Kidney epithelial cell (primary cell): ENCODE data around the gene CAMTA1. TPM values are rescaled to one million over a fixed set of nuclear protein-coding genes. Genes with fewer than 3 reads are reported as not detected.

Experiments used
- DNase-seq: peaks from one replicate; pipeline ENCODE4 v3.0.0-alpha.2; 2010; ENCODE audit warnings: low read depth
- H3K27me3 ChIP-seq: 2 replicates; pipeline ENCODE4 v1.6.0; 2011; ENCODE audit warnings: low read length; ENCODE audit not compliant: control insufficient read depth, insufficient read depth
- H3K36me3 ChIP-seq: 2 replicates; pipeline ENCODE4 v1.5.1; 2011; ENCODE audit warnings: low read length; ENCODE audit not compliant: control insufficient read depth, insufficient read depth
- H3K4me3 ChIP-seq: 2 replicates; pipeline ENCODE4 v1.5.1; 2011; ENCODE audit warnings: low read depth, mild to moderate bottlenecking, control low read depth, low read length
- total RNA-seq: library from RNA; depleted of rRNA; stranded (reverse); fragments of >200 nt; gene quantifications from 2 replicates; pipeline ENCODE4 v1.2.3, GENCODE V29; 2015
- TF ChIP-seq, protein P1 (sequence below): IDR thresholded peaks from 2 replicates; pipeline ENCODE4 v1.5.1; 2011; ENCODE audit warnings: mild to moderate bottlenecking, moderate library complexity, low read length, control low read depth, inconsistent platforms; ENCODE audit not compliant: insufficient read depth, poor library complexity, severe bottlenecking

Gene CAMTA1
- total RNA-seq, 1 donor from 2014 or later = 76.5 TPM

DNA sequence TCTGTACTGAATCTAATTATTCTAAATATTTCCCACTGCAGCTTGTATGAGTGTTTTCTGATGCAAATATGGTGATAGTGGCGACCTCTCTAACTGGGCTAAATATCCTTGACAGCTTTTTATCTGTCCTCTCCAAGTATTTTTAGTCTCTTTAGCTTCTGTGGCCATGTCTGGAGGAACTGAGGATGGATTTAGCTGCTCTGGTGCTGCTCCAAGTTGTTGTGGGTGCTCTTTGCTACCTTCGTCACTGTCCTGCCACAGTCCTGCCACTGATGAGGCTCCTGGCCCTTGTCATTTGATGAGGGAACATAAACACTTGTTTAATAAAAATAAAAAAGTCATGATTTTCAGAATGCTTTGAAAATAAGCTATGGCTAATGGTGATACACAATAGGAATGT, 15.9 kb downstream of the CAMTA1 start:
- Histone ChIP-seq H3K4me3 (no peak overlapping the region), H3K27me3 (no peaks in the 10 kb centered on the region), H3K36me3 (no peaks in the 10 kb centered on the region)
- TF ChIP-seq, protein P1, sequence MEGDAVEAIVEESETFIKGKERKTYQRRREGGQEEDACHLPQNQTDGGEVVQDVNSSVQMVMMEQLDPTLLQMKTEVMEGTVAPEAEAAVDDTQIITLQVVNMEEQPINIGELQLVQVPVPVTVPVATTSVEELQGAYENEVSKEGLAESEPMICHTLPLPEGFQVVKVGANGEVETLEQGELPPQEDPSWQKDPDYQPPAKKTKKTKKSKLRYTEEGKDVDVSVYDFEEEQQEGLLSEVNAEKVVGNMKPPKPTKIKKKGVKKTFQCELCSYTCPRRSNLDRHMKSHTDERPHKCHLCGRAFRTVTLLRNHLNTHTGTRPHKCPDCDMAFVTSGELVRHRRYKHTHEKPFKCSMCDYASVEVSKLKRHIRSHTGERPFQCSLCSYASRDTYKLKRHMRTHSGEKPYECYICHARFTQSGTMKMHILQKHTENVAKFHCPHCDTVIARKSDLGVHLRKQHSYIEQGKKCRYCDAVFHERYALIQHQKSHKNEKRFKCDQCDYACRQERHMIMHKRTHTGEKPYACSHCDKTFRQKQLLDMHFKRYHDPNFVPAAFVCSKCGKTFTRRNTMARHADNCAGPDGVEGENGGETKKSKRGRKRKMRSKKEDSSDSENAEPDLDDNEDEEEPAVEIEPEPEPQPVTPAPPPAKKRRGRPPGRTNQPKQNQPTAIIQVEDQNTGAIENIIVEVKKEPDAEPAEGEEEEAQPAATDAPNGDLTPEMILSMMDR = no peak
- DNase-seq = no peak

DNA sequence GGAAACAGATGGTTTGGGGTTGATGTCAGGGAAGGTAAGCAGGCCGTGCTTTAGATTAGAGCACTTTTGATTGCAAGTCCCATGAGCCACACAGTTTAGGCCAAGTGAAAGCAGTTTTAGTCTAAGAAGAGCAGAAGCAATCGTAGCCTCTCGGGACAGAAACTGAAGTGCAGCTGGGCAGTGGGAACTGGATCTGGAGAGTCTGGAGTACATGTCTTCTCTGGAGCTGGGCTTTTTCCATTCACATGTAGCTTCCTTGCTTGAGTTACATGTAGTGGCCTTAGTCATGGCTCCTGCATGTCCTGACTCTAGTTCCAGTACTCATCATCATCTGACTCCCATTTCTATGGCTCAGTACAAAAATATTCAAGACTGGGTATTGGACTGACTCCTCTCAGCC, 16.7 kb downstream of the CAMTA1 start:
- no peak overlapping the region for H3K4me3 ChIP-seq
- no peaks in the 10 kb centered on the region for H3K36me3 ChIP-seq
- no peak for DNase-seq
- TF ChIP-seq, protein P1 = no peak
- H3K27me3 ChIP-seq = no peaks in the 10 kb centered on the region

DNA sequence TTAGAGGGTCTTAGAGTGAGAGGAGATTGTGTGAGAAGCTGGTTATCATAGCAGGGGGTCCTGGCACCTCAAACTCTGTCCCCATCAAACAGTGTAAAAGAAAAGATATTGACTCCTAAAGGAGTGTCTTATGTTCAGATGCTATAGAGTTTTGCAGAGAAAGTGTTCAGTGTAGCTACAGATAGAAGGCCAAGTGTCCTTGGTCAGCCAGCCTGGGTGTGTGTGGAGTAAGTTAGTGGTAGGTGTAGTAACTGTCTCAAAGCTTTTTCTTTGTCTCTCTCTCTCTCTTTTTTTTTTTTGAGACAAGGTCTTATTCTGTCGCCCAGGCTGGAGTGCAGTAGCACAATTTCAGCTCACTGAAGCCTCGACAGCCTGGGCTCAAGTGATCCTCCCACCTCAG, 17.2 kb downstream of the CAMTA1 start:
- no peaks in the 10 kb centered on the region for H3K36me3 ChIP-seq
- H3K4me3 ChIP-seq = no peak overlapping the region
- H3K27me3 ChIP-seq = no peaks in the 10 kb centered on the region
- TF ChIP-seq, protein P1 = no peak
- DNase-seq = no peak

DNA sequence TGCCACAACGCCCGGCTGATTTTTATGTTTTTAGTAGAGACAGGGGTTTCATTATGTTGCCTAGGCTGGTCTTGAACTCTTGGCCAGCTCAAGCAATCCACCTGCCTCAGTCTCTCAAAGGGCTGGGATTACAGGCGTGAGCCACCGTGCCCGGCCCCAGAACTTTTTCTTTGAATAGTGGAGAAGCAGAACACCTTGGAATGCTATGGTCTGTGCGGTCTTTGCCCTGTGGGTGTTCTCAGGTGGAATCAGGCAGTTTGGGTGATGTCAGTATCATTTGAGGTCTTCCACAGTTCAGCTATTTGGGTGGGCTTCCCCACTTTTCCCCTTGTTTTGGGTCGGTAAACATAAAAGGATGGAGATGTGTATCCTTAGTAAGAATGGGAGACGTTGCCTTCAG, 17.6 kb downstream of the CAMTA1 start:
- no peaks in the 10 kb centered on the region for H3K27me3 ChIP-seq
- TF ChIP-seq, protein P1 = no peak
- DNase-seq = no peak
- no peak overlapping the region for H3K4me3 ChIP-seq
- no peaks in the 10 kb centered on the region for H3K36me3 ChIP-seq

DNA sequence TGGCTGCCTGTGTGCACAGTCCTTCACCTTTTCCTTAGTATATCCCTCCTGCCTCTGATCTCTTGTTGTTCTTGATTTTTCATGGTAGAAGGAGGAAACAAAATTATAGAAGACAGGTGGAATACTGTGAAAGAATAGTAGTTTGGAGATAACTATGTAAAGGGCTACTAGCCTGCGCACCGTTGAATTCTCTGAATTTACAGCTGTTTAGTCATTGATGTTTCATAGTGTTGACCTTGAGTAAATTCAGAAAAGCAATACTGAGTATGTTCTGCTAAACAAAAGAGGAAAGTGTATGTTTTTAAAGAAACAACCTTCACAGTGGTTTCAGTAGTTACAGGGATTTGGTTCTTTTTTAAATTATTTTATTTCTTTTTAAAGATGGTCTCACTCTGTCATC, 18.1 kb downstream of the CAMTA1 start:
- no peak overlapping the region for H3K4me3 ChIP-seq
- TF ChIP-seq, protein P1 = no peak
- no peaks in the 10 kb centered on the region for H3K27me3 ChIP-seq
- DNase-seq = no peak
- H3K36me3 ChIP-seq = no peaks in the 10 kb centered on the region

- Histone ChIP-seq H3K4me3 (no peak overlapping the region), H3K36me3 (no peaks in the 10 kb centered on the region), H3K27me3 (no peaks in the 10 kb centered on the region)
- TF ChIP-seq, protein P1 = no peak
- DNase-seq = no peak
These were observed 19.8 kb downstream of the CAMTA1 start for GRCh38 chr1:6805004-6805416.
